HepG2 (cell line): Measurements from ENCODE around the gene TBC1D24. TPM values are rescaled to one million over a fixed set of nuclear protein-coding genes. Genes with fewer than 3 reads are reported as not detected.

Experiments used
- BRCA1 ChIP-seq: sonication (generic); formaldehyde crosslinking; IDR thresholded peaks from 2 replicates; pipeline ENCODE4 v1.4.0; 2020; ENCODE audit warnings: missing genetic modification reagents
- DPF2 ChIP-seq: sonication (generic); formaldehyde crosslinking; IDR thresholded peaks from 2 replicates; pipeline ENCODE4 v1.4.0; 2020; ENCODE audit warnings: mild to moderate bottlenecking, low read depth, missing genetic modification reagents, borderline replicate concordance
- HDAC2 ChIP-seq: sonication (generic); formaldehyde crosslinking; IDR thresholded peaks from 2 replicates; pipeline ENCODE4 v1.4.0; 2020; ENCODE audit warnings: missing genetic modification reagents
- HMG20B ChIP-seq: conservative IDR thresholded peaks from 2 replicates; pipeline ENCODE4 v1.6.1; 2016; ENCODE audit warnings: missing genetic modification reagents, missing compliant biosample characterization
- HNRNPH1 ChIP-seq: fragments of 200-400 bp; formaldehyde crosslinking; optimal IDR thresholded peaks from 2 replicates; pipeline ENCODE3; 2017; ENCODE audit warnings: mild to moderate bottlenecking, low read depth, low read length
- IKZF1 ChIP-seq: fragments of 450-650 bp; IDR thresholded peaks from 2 replicates; pipeline ENCODE4 v1.7.1; 2016
- MYPOP ChIP-seq: sonication (generic); formaldehyde crosslinking; IDR thresholded peaks from 2 replicates; pipeline ENCODE4 v1.8.1; 2023; ENCODE audit warnings: mild to moderate bottlenecking, moderate library complexity, missing genetic modification reagents
- MZF1 ChIP-seq: sonication (generic); formaldehyde crosslinking; IDR thresholded peaks from 2 replicates; pipeline ENCODE4 v1.8.1; 2023; ENCODE audit warnings: mild to moderate bottlenecking, missing genetic modification reagents, borderline replicate concordance
- PCBP2 ChIP-seq: fragments of 200-400 bp; formaldehyde crosslinking; optimal IDR thresholded peaks from 2 replicates; pipeline ENCODE3; 2018; ENCODE audit warnings: low read length, low read depth; ENCODE audit not compliant: poor library complexity, severe bottlenecking
- SAP130 ChIP-seq: IDR thresholded peaks from 2 replicates; pipeline ENCODE4 v1.6.1; 2016; ENCODE audit warnings: low read depth
- SOX5 ChIP-seq: IDR thresholded peaks from 2 replicates; pipeline ENCODE4 v1.6.1; 2016; ENCODE audit warnings: borderline replicate concordance
- THRA ChIP-seq: sonication (generic); formaldehyde crosslinking; IDR thresholded peaks from 2 replicates; pipeline ENCODE4 v1.4.0; 2020; ENCODE audit warnings: missing genetic modification reagents, borderline replicate concordance
- TRIM22 ChIP-seq: fragments of 450-650 bp; IDR thresholded peaks from 2 replicates; pipeline ENCODE4 v1.6.1; 2017
- WIZ ChIP-seq: sonication (generic); formaldehyde crosslinking; IDR thresholded peaks from 2 replicates; pipeline ENCODE4 v1.5.1; 2020; ENCODE audit warnings: mild to moderate bottlenecking, missing genetic modification reagents
- ZBTB34 ChIP-seq: sonication (generic); formaldehyde crosslinking; IDR thresholded peaks from 2 replicates; pipeline ENCODE4 v1.8.0; 2022; ENCODE audit warnings: mild to moderate bottlenecking, missing genetic modification reagents
- ZBTB7B ChIP-seq: sonication (generic); formaldehyde crosslinking; IDR thresholded peaks from 2 replicates; pipeline ENCODE4 v1.4.0; 2020; ENCODE audit warnings: missing genetic modification reagents
- ZFP36L1 ChIP-seq: sonication (generic); formaldehyde crosslinking; IDR thresholded peaks from 2 replicates; pipeline ENCODE4 v1.8.0; 2022; ENCODE audit warnings: mild to moderate bottlenecking, missing genetic modification reagents, moderate library complexity
- ZNF33B ChIP-seq: sonication (generic); formaldehyde crosslinking; IDR thresholded peaks from 2 replicates; pipeline ENCODE4 v1.5.1; 2020; ENCODE audit warnings: mild to moderate bottlenecking, missing genetic modification reagents
- ZNF691 ChIP-seq: sonication (generic); formaldehyde crosslinking; IDR thresholded peaks from 2 replicates; pipeline ENCODE4 v1.4.0; 2020; ENCODE audit warnings: missing genetic modification reagents, low read depth, mild to moderate bottlenecking, borderline replicate concordance
- ZNF782 ChIP-seq: sonication (generic); formaldehyde crosslinking; IDR thresholded peaks from 2 replicates; pipeline ENCODE4 v1.4.0; 2020; ENCODE audit warnings: missing genetic modification reagents, mild to moderate bottlenecking, borderline replicate concordance
- ZNF800 ChIP-seq: sonication (generic); formaldehyde crosslinking; IDR thresholded peaks from 2 replicates; pipeline ENCODE4 v1.4.0; 2020; ENCODE audit warnings: missing genetic modification reagents
- ZNF878 ChIP-seq: sonication (generic); formaldehyde crosslinking; IDR thresholded peaks from 2 replicates; pipeline ENCODE4 v1.8.1; 2023; ENCODE audit warnings: mild to moderate bottlenecking, missing genetic modification reagents, moderate library complexity
- polyA plus RNA-seq, 8 experiments: library from polyadenylated mRNA; depleted of rRNA in 3 of 8; stranded (reverse) in 7 of 8; unstranded in 1 of 8; fragments of >200 nt; fragmentation: Illumina TruSeq in 4 of 8; extraction: Trizol in 4 of 8; gene quantifications; 2 replicates each; pipeline versions ENCODE4 v1.2.1 to v1.2.3, GENCODE V29; 2011 to 2016; ENCODE audit warnings: low read depth in 4 of 8, missing spikeins in 1 of 8, mixed read lengths in 1 of 8; ENCODE audit not compliant: insufficient read depth in 1 of 8
- total RNA-seq, 5 experiments: library from RNA; depleted of rRNA; stranded (reverse); fragments of >200 nt; fragmentation: Illumina TruSeq; extraction: Trizol; gene quantifications; 2 replicates each; pipeline ENCODE4 v1.2.3, GENCODE V29; 2016; ENCODE audit warnings: low read depth in 1 of 5

TBC1D24 gene
- total and polyA plus RNA-seq, 2 of the 13 experiments (the other 11 are each of a cell fraction or from before 2014, with no cell fraction given), result 7.7 to 13.7 TPM

- TF ChIP-seq ZNF691 (CRISPR knock-in tag), result peak; percentile 57; the same call in 1 of the 2 replicates
- TF ChIP-seq SAP130, result peak; percentile 93
- peak; percentile 83; the same call in 1 of the 2 replicates for TF ChIP-seq MYPOP (CRISPR knock-in tag)
- peak; percentile 76; the same call in 1 of the 2 replicates for TF ChIP-seq ZNF878 (CRISPR knock-in tag)
- TF ChIP-seq SOX5 (CRISPR knock-in tag), result peak; percentile 99
- 0 out of 2 replicates have a peak, but pooled peaks have one; percentile 16 for TF ChIP-seq BRCA1 (CRISPR knock-in tag)
- no peak for TF ChIP-seq MZF1
- TF ChIP-seq ZFP36L1 (CRISPR knock-in tag), result peak; percentile 51; the same call in 1 of the 2 replicates
- TF ChIP-seq ZBTB7B (CRISPR knock-in tag), result peak; percentile 85; the same call in 1 of the 2 replicates
- TF ChIP-seq THRA, result peak; percentile 99
- no peak for TF ChIP-seq TRIM22
- 0 out of 2 replicates have a peak, but pooled peaks have one; percentile 37 for TF ChIP-seq ZNF33B
- peak; percentile 83 for TF ChIP-seq HDAC2
- TF ChIP-seq IKZF1, result no peak
- no peak for TF ChIP-seq PCBP2
- no peak for TF ChIP-seq ZNF782
- TF ChIP-seq HNRNPH1, result no peak
- TF ChIP-seq ZBTB34 (CRISPR knock-in tag), result peak; percentile 36; the same call in 1 of the 2 replicates
- TF ChIP-seq WIZ (CRISPR knock-in tag), result no peak
- TF ChIP-seq HMG20B (CRISPR knock-in tag), result peak; percentile 62; the same call in 1 of the 2 replicates
- TF ChIP-seq ZNF800 (CRISPR knock-in tag), result no peak
- peak; percentile 27; the same call in 1 of the 2 replicates for TF ChIP-seq DPF2
Measured at GRCh38 chr16:2524339-2524938, 49.5 kb downstream of the TBC1D24 start (continued).
